ENCODE data around the gene ETNK2.

ETNK2 gene

DNA sequence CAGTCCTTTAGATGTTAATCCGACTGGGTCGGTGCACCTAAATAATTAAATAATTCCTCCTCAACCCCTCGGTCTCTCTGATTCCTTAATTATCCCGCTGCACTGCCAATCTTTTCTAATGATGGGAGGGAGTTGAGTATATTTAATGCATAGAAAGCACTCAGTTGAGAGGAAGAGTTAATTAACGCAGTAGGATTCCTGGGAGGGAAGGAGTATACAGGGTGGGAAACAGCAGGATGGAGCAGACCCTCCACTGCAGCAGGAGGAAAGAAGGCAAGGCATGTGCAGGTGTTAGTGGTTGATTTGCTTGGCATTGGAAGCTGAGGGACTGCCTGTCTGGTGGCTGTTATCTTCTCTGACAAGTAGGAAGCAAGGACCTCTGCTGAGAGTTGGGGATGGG is 24.2 kb upstream of the ETNK2 start:
- DNase-seq: no peak

DNA sequence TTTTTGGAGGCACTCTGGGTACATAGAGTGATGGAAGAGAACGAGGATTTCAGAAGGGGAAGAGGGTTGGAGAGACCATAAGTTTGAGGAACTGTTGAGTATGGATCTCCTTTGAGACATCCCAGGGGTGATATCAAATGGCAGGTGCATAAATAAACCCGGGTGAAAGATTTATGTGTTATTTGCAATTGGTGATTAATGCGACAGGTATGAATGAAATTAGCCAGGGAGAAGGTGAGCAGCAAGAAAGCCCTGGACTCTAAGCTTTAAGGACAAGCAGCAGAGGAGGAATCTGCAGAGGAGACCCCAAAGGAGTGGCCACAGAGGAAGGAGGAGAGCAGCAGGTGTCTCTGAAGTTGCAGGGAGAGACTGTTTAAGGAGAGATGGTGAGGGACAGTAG is 23.1 kb upstream of the ETNK2 start:
- DNase-seq: no peak

DNA sequence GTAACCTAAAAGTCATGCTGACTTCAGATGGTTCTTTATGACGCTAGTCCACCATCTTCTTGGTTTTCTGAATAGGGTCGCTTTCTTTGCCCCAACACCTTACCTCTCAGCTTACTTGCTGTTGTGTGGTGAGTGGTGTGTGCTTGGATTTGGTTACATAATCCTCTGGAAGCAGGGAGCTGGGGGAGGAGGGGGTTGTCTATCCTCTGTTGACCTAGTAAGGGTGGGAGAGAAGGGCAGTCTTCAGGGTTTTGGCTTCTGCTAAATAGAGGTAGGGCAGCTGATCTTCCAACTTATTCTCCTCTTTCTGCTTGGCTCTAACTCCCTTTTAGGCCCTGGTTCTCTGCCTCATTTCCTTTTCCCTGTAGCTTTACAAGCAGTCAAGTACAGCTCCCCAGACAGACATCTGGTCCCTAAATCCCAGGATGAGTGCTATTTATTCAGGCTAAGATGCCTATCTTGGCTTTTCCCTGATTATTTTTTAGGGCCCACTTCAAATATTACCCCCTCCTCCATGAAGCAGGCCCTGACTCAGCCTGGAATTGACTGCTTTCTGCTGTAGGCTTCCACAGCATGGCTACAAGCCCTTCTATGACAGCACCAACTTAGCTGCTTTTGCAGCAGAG is 20.7 kb upstream of the ETNK2 start:
- no peak for DNase-seq

GRCh38 chr1:204171751-204172178 is 19.9 kb upstream of the ETNK2 start:
- DNase-seq: no peak

DNA sequence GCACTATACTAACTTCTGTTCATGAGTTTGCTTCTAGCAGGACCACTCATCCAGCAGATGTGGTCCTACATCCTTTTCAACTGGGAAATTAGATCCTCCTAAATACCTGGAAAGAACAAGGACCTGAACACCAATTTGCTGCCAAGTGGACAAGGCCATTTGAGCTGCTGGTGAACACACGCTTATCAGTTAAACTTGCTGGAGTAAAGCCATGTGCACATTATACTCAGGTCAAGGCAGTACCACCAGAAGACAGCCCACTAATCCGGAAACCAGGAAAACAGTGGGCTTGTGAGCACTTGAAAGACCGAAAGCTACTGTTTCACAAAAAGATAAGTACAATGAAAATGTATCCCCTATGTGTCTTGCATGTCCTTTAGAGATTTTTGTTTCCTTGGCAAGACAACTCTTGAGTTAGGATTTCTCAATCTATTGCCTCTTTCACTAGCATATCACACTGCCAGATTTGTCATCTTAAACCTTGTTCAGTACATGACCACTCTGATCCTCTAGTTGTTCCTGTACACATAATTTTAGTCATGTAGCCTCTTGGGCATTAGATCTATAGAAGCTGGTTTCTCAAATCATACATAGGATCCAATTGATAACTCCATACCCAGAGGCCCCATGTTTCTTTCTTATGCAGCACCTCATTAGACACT is 18.8 kb upstream of the ETNK2 start:
- no peak for DNase-seq

DNA sequence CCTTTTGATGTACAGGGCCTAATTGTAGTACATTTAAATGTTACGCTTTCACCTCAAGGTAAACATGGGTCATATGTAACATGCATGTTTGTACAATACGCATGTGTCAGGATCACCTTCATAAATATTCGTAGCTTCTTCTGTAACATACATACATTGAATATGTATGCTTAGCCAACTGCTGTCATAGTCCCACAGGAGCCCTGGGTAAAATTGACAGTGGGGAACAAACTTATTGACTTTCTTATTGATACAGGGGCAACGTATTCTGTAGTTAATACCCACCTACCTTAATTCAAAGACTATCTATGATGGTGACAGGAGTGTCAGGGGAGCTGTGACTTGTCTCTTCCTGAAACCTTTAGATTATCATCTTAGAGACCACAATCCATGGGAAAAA is 18.0 kb upstream of the ETNK2 start:
- DNase-seq: no peak

DNA sequence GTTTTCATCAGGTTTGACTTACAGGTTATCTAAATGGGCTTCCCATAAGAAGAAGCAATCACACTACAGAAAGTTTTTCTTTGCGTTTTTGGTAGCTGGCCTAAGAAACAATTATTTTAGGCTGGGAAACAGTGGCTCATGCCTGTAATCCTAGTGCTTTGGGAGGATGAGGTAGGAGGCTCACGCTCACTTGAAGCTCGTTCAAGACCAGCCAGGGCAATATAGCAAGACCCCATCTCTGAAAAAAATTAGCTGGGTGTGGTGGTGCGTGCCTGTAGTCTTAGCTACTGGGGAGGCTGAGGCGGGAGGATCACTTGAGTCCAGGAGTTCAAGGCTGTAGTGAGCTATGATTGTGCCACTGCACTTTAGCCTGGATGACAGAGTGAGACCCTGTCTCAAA is 15.9 kb upstream of the ETNK2 start:
- DNase-seq: no peak

- DNase-seq: no peak
These were observed 14.4 kb upstream of the ETNK2 start, which contains the start of gene REN for GRCh38 chr1:204166219-204166618. TSS of gene REN (minus strand) at chr1:204166337. CDS start at chr1:204166293, 44 bp downstream.

- DNase-seq: peak; percentile 72
These were observed 10.7 kb upstream of the ETNK2 start for GRCh38 chr1:204162494-204163074.

GRCh38 chr1:204161609-204162493 is 10.0 kb upstream of the ETNK2 start:
- DNase-seq: no peak

DNA sequence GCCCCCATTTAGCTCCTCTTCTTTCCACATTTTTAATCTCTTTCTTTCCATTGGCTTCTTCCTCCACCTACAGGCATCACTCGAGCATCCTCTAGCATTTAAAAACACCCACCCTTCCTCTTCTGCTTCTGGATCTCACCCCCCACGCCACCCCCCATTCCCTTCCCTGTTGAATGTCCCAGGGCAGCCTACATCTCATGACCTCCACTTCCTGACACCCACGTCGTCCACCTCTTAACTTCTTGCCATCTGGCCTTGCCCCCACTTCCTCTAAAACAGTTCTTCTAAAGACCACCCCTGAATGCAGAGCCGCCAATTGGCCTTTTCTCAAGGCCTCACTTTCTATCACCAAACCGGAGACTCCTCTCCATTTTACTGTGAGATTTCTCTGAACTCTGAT is 6.1 kb upstream of the ETNK2 start:
- no peak for DNase-seq

- DNase-seq: no peak
These were observed 4.0 kb upstream of the ETNK2 start for GRCh38 chr1:204155881-204156280.

DNA sequence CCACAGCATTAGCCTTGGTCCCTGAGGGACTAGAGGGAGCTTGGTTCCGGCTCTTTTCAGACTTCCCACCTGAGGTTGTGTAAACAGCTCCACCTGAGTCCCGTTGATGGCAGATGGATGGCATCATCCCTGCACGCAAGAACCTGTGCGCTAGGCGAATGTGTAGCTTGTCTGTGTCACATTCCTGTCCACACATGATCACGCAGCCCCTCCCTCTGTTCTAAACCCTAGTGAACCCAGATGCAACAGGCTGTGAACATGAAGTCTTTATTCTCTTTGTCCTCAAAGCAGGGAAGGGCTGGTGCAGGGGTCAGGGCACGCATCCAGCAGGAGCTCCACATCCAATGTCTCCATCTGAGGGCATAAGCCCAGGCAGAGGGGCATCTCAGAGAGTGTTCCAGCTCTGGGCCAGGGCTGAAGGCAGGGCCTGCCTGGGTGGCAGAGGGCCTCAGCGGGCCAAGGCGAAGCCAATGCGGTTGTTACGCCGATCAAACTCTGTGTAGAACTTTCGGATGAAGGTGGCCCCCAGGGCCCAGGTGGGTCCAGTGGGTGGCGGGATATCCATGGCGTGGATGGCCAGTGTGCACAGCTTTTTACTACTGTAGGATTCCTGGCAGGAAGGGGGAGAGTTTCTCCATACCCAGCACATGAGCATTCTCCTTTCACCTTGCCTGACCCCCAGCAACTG is 2.9 kb upstream of the ETNK2 start:
- no peak for DNase-seq

- DNase-seq: no peak
These were observed 1.8 kb upstream of the ETNK2 start for GRCh38 chr1:204153667-204154066.

- DNase-seq: no peak
These were observed 633 bp upstream of the ETNK2 start for GRCh38 chr1:204152310-204153044.

GRCh38 chr1:204150702-204151551 is 917 bp downstream of the ETNK2 start:
- DNase-seq: no peak

- no peak for DNase-seq
These were observed 1.9 kb downstream of the ETNK2 start for GRCh38 chr1:204149635-204150565.

- DNase-seq: no peak
These were observed 2.7 kb downstream of the ETNK2 start for GRCh38 chr1:204149107-204149506.

- DNase-seq: no peak
These were observed 4.1 kb downstream of the ETNK2 start for GRCh38 chr1:204147406-204148383.

Data from RPMI8226 (cell line).